ENCODE results near the gene FAHD1. TPM values are rescaled to one million over a fixed set of nuclear protein-coding genes. Genes with fewer than 3 reads are reported as not detected.

Gene FAHD1
- total and polyA plus RNA-seq, 2 experiments from 2014 or later, result 39.7 to 40.9 TPM

DNA sequence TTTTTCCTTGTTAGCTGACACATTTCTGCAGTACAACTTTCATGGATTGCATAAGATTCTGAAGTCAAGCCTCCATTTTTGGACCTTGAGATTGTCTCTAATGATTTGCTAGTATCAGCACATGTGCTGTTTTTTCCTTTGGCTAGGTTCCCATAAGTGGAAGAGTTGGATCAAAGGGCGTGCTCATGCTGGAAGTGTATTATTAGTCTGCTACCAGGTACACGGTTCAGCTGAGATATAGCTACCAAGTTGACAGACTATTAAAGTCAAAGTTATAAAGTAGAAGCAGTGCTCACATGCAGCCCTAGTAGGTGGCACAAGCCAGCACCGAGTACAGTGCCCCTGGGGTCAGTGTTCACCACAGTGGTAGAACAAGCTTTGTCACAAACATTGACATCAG is 3.2 kb downstream of the FAHD1 start:
- no peaks in the 10 kb centered on the region for H3K9me2 ChIP-seq (ENCODE audit: insufficient read depth)
- H3K4me3 ChIP-seq, result no peak overlapping the region
- H3F3A ChIP-seq (ENCODE audit: insufficient read depth), result peaks cover 8% of the 10 kb centered on the region; the same call in 1 of the 2 replicates
- DNase-seq, result peak; percentile 5
- no peak overlapping the region for H3K9ac ChIP-seq
- H3K4me2 ChIP-seq (ENCODE audit: unreplicated experiment), result no peak overlapping the region
- H3K36me3 ChIP-seq (ENCODE audit: low read depth), result 0 out of 2 replicates have a peak, but pooled peaks cover 7% of the 10 kb centered on the region
- WGBS, 2 experiments (ENCODE audit: low coverage in 1 of 2, low lambda C conversion rate in 2 of 2, missing lambda C conversion rate in 2 of 2), result 41 to 45% methylated on average over 3 of the region's 3 CpGs
- H3K27me3 ChIP-seq (replicated peaks; ENCODE audit: insufficient read depth), result no peaks in the 10 kb centered on the region
- TF ChIP-seq EZH2 (IDR thresholded peaks at IDR 0.05; ENCODE audit: insufficient read depth, poor library complexity, severe bottlenecking) (no peak), EZH2phosphoT487 (IDR thresholded peaks at IDR 0.05; ENCODE audit: insufficient read depth, low read depth) (no peak)
- no peaks in the 10 kb centered on the region for H4K20me1 ChIP-seq (ENCODE audit: insufficient read depth)
- no peak overlapping the region for H2AFZ ChIP-seq
- no peaks in the 10 kb centered on the region for H3K9me3 ChIP-seq (ENCODE audit: low read depth)
- H3K27ac ChIP-seq, result no peak overlapping the region
- peaks cover 17% of the 10 kb centered on the region for H3K4me1 ChIP-seq (ENCODE audit: insufficient read depth)
- in situ Hi-C loops (cut with MboI), result no loop called here
- peaks cover 37% of the 10 kb centered on the region for H3K79me2 ChIP-seq (ENCODE audit: insufficient read depth)

DNA sequence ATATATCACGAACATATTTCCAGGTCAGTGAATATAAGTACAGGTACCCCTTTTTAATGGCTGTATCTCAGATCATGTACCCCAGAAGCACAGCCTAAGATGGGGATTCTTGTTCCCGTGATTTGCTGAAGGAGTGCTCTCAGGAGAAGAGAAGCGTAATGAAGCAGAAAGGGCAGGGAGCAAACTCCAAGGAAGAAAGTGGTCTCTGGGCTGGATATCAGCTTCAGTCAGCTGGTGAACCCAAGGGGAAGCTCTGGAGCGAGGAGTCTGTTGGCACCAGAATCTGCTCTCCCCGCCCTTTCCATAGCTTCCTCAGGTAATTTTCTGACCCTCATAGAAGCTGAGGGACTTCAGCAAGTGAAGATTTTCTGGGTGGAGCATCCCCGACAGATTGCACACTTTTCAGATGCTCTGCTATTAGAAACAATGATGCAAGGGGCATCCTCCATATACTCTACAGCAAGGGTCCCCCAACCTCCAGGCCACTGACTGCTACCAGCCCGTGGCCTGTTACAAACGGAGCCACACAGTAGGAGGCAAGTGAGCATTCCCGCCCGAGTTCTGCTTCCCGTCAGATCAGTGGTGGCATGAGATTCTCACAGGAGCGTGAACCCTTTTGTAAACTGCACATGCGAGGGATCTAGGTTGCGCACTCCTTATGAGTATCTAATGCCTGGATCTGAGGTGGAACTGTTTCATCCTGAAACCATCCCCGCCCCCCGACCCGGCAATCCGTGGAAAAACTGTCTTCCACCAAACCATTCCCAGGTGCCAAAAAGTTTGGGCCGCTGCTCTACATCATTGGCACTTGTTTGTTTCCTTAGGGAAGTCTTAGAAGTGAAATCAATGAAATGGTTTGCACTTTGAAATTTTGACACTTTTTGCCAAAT is 4.4 kb downstream of the FAHD1 start:
- in situ Hi-C loops (cut with MboI), result no loop called here
- Histone ChIP-seq H3K9ac (no peak overlapping the region), H3F3A (ENCODE audit: insufficient read depth) (peaks cover 8% of the 10 kb centered on the region; the same call in 1 of the 2 replicates), H3K4me2 (ENCODE audit: unreplicated experiment) (no peak overlapping the region), H3K79me2 (ENCODE audit: insufficient read depth) (peaks cover 31% of the 10 kb centered on the region), H3K9me3 (ENCODE audit: low read depth) (no peaks in the 10 kb centered on the region), H2AFZ (no peak overlapping the region), H4K20me1 (ENCODE audit: insufficient read depth) (no peaks in the 10 kb centered on the region), H3K27me3 (replicated peaks; ENCODE audit: insufficient read depth) (no peaks in the 10 kb centered on the region), H3K4me3 (no peak overlapping the region), H3K9me2 (ENCODE audit: insufficient read depth) (no peaks in the 10 kb centered on the region), H3K36me3 (ENCODE audit: low read depth) (0 out of 2 replicates have a peak, but pooled peaks cover 7% of the 10 kb centered on the region), H3K27ac (no peak overlapping the region), H3K4me1 (ENCODE audit: insufficient read depth) (peaks cover 17% of the 10 kb centered on the region)
- 79 to 84% methylated on average over 18 to 19 of the region's 19 CpGs for WGBS, 2 experiments (ENCODE audit: low coverage in 1 of 2, low lambda C conversion rate in 2 of 2, missing lambda C conversion rate in 2 of 2)
- no peak for TF ChIP-seq EZH2phosphoT487 (IDR thresholded peaks at IDR 0.05; ENCODE audit: insufficient read depth, low read depth)
- TF ChIP-seq EZH2 (IDR thresholded peaks at IDR 0.05; ENCODE audit: insufficient read depth, poor library complexity, severe bottlenecking), result no peak
- no peak for DNase-seq

DNA sequence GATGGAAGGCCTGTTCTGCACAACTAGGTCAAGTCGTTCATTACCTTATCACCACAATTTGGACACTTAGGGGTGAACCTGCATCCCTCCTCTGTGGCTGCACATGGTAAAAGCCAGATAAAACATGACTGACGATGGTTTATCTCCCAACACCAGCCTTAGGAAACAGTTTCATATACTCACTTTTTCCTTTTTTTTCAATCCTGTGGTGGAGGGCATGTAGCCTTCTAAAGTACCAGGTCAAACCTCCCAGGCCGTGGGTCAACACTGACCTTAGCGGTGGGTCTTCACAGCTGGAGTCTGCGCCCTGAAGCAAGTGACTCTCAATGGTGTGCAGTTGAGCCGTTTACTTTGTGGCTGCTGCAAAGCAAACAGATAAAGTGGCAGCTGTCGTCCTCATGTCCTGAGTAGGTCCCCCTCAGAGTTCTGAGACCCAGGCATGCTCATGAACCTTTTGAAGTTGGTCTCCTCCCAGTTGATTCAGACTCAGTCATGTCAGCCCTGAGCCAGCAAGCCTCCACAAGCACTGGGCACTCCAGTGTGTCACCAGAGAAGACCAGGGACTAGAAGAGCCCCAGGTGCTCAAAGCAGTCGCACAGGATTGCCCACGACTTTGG is 5.9 kb downstream of the FAHD1 start:
- peaks cover 25% of the 10 kb centered on the region for H3K79me2 ChIP-seq (ENCODE audit: insufficient read depth)
- no peak overlapping the region for H3K27ac ChIP-seq
- H3K36me3 ChIP-seq (ENCODE audit: low read depth), result 0 out of 2 replicates have a peak, but pooled peaks cover 7% of the 10 kb centered on the region
- H3F3A ChIP-seq (ENCODE audit: insufficient read depth), result peaks cover 4% of the 10 kb centered on the region; the same call in 1 of the 2 replicates
- no peak for DNase-seq
- TF ChIP-seq EZH2phosphoT487 (IDR thresholded peaks at IDR 0.05; ENCODE audit: insufficient read depth, low read depth) (no peak), EZH2 (IDR thresholded peaks at IDR 0.05; ENCODE audit: insufficient read depth, poor library complexity, severe bottlenecking) (no peak)
- peaks cover 17% of the 10 kb centered on the region for H3K4me1 ChIP-seq (ENCODE audit: insufficient read depth)
- no peaks in the 10 kb centered on the region for H3K27me3 ChIP-seq (replicated peaks; ENCODE audit: insufficient read depth)
- 74 to 76% methylated on average over 9 of the region's 9 CpGs for WGBS, 2 experiments (ENCODE audit: low coverage in 1 of 2, low lambda C conversion rate in 2 of 2, missing lambda C conversion rate in 2 of 2)
- H2AFZ ChIP-seq, result no peak overlapping the region
- no peak overlapping the region for H3K4me2 ChIP-seq (ENCODE audit: unreplicated experiment)
- in situ Hi-C loops (cut with MboI), result no loop called here
- no peak overlapping the region for H3K4me3 ChIP-seq
- no peaks in the 10 kb centered on the region for H3K9me2 ChIP-seq (ENCODE audit: insufficient read depth)
- H4K20me1 ChIP-seq (ENCODE audit: insufficient read depth), result no peaks in the 10 kb centered on the region
- H3K9ac ChIP-seq, result no peak overlapping the region
- no peaks in the 10 kb centered on the region for H3K9me3 ChIP-seq (ENCODE audit: low read depth)

DNA sequence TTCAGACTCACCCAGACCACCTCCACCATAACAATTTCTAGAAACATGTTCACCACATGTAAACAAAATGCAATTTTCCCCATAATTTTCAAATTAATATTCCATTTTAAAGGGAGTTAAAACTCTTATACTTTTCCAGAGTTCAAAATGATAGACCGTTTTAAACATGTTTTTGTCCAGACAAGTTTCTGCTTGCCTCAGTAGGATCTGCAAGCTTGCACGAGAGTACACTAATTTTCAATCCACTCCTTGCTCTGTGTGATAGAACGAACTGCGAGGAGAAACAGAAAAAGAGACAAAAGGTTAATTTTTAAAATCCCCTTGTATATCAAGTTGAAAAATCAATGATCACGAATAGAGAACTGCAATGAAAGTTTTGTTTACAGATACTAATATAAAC is 7.1 kb downstream of the FAHD1 start:
- H3K9me2 ChIP-seq (ENCODE audit: insufficient read depth), result no peaks in the 10 kb centered on the region
- H3K9ac ChIP-seq, result no peak overlapping the region
- DNase-seq, result no peak
- H3K79me2 ChIP-seq (ENCODE audit: insufficient read depth), result peaks cover 14% of the 10 kb centered on the region
- peaks cover 6% of the 10 kb centered on the region; the same call in 1 of the 2 replicates for H3K4me1 ChIP-seq (ENCODE audit: insufficient read depth)
- no peak for TF ChIP-seq EZH2phosphoT487 (IDR thresholded peaks at IDR 0.05; ENCODE audit: insufficient read depth, low read depth)
- no peak for TF ChIP-seq EZH2 (IDR thresholded peaks at IDR 0.05; ENCODE audit: insufficient read depth, poor library complexity, severe bottlenecking)
- no peak overlapping the region for H3K27ac ChIP-seq
- in situ Hi-C loops (cut with MboI), result no loop called here
- H4K20me1 ChIP-seq (ENCODE audit: insufficient read depth), result no peaks in the 10 kb centered on the region
- WGBS, 2 experiments (ENCODE audit: low coverage in 1 of 2, low lambda C conversion rate in 2 of 2, missing lambda C conversion rate in 2 of 2), result 93 to 95% methylated on average over 5 of the region's 5 CpGs
- no peak overlapping the region for H3K4me3 ChIP-seq
- no peak overlapping the region for H2AFZ ChIP-seq
- H3K27me3 ChIP-seq (replicated peaks; ENCODE audit: insufficient read depth), result no peaks in the 10 kb centered on the region
- H3K9me3 ChIP-seq (ENCODE audit: low read depth), result no peaks in the 10 kb centered on the region
- 0 out of 2 replicates have a peak, but pooled peaks cover 5% of the 10 kb centered on the region for H3K36me3 ChIP-seq (ENCODE audit: low read depth)
- H3F3A ChIP-seq (ENCODE audit: insufficient read depth), result 0 out of 2 replicates have a peak, but pooled peaks cover 4% of the 10 kb centered on the region
- H3K4me2 ChIP-seq (ENCODE audit: unreplicated experiment), result no peak overlapping the region

All from GM23248 (cell line).